IPS DF 19.7 (cell line): ENCODE results near the gene MLN.

Experiments used
- DNase-seq: peaks from one replicate; pipeline ENCODE4 v3.0.0-alpha.2; 2013; ENCODE audit warnings: low read depth, low spot score

MLN gene

GRCh38 chr6:33788694-33789549 is 14.9 kb downstream of the MLN start, which contains the start of gene LEMD2:
Gene LEMD2, minus strand, starts transcription at chr6:33789130. Its CDS starts 14 bp downstream, at chr6:33789116.
- peak; percentile 67 for DNase-seq

- DNase-seq, result no peak
Observed at GRCh38 chr6:33787954-33788693, 15.7 kb downstream of the MLN start.

GRCh38 chr6:33787346-33787953 is 16.4 kb downstream of the MLN start:
- DNase-seq, result no peak

- DNase-seq, result no peak
Observed at GRCh38 chr6:33786736-33787135, 17.1 kb downstream of the MLN start.

GRCh38 chr6:33785778-33786177 is 18.0 kb downstream of the MLN start:
- DNase-seq, result no peak

GRCh38 chr6:33784787-33785186 is 19.0 kb downstream of the MLN start:
- no peak for DNase-seq

GRCh38 chr6:33783781-33784520 is 19.9 kb downstream of the MLN start:
- DNase-seq, result no peak

- no peak for DNase-seq
Observed at GRCh38 chr6:33782561-33782960, 21.2 kb downstream of the MLN start.

GRCh38 chr6:33781131-33781975 is 22.4 kb downstream of the MLN start:
- DNase-seq, result peak; percentile 83

- DNase-seq, result no peak
Observed at GRCh38 chr6:33779895-33780294, 23.9 kb downstream of the MLN start.

GRCh38 chr6:33779290-33779689 is 24.5 kb downstream of the MLN start:
- DNase-seq, result no peak

- no peak for DNase-seq
Observed at GRCh38 chr6:33778444-33779121, 25.2 kb downstream of the MLN start.

- DNase-seq, result no peak
Observed at GRCh38 chr6:33777398-33778388, 26.1 kb downstream of the MLN start.

GRCh38 chr6:33776764-33777163 is 27.0 kb downstream of the MLN start:
- DNase-seq, result no peak

- no peak for DNase-seq
Observed at GRCh38 chr6:33776186-33776585, 27.6 kb downstream of the MLN start.

GRCh38 chr6:33774774-33775173 is 29.0 kb downstream of the MLN start:
- DNase-seq, result no peak

- DNase-seq, result no peak
Observed at GRCh38 chr6:33772902-33773472, 30.8 kb downstream of the MLN start.

- no peak for DNase-seq
Observed at GRCh38 chr6:33772082-33772830, 31.5 kb downstream of the MLN start.
